NCI-H748 treated with DMSO at 0.1 percent for 48 hours (cell line): ENCODE measurements around the gene GLIPR1.
"Not testable (repeated sequence)": the region's sequence is repeated elsewhere in the genome, so short reads cannot be mapped to it uniquely, and the experiment has no call there.

ENCODE experiments used
- DNase-seq: peaks from one replicate; lab custom pipeline; 2025; lab: John Stamatoyannopoulos, UW

The GLIPR1 gene

DNA sequence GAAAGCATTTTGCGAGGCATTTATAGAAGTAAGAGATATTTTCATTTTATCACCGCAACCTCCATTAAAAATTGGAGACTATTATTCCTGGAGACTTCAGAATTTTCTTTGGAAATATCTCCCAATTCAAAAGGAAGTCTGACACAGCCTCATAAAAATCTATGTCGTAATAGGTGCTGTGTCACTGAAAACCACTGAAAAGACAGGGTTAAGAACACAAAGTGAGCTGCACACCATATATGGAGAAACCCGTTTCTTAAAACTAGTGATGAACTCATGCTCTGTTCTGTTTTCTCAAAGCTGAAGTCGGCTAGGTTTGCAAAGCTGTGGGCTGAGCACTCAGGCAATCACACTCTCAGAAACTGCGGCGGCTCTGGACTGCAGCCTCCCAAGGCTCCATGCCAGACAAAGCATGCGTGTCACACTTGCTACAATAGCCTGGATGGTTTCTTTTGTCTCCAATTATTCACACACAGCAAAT, at the start of gene GLIPR1:
Gene GLIPR1 (plus strand): TSS at position 287 of the 481 bp plus-strand sequence. CDS start 126 bp downstream, at position 413.
- no peak for DNase-seq

DNA sequence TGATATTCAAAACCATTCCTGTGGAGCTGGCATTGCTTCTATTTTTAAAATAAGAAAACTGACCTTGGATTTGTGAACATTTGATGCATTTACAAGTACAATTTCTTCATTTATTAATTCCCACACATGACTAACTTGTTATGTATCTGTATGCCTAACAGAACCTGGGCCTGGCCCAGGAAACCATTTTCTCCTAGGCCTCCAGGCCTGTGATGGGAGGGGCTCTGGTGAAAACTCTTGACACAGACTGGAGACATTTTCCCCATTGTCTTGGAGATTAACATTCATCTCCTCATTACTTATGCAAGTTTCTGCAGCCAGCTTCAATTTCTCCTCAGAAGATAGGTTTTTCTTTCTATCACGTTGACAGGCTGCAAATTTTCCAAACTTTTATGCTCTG, 47.6 kb upstream of the GLIPR1 start:
- DNase-seq: no peak

DNA sequence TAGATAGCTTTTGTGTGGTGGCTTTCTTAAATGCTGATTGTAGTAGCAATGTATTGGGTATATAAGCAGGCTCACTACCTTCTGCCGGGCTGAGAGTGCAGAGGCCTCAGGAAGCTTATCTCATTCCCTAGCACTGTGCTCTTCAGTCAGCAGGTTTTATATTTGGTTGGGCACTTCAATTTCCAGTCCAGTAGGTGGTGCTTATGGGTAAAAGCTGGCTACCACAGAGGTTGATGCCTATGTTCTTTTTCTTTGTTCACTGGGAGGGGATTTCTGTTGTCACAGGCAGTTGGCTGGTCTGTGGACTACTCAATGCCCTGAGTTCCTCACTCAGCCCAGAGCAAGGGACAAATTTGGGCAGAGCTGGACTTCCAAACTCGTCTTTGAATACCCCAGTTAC, 43.0 kb upstream of the GLIPR1 start:
- no peak for DNase-seq

DNA sequence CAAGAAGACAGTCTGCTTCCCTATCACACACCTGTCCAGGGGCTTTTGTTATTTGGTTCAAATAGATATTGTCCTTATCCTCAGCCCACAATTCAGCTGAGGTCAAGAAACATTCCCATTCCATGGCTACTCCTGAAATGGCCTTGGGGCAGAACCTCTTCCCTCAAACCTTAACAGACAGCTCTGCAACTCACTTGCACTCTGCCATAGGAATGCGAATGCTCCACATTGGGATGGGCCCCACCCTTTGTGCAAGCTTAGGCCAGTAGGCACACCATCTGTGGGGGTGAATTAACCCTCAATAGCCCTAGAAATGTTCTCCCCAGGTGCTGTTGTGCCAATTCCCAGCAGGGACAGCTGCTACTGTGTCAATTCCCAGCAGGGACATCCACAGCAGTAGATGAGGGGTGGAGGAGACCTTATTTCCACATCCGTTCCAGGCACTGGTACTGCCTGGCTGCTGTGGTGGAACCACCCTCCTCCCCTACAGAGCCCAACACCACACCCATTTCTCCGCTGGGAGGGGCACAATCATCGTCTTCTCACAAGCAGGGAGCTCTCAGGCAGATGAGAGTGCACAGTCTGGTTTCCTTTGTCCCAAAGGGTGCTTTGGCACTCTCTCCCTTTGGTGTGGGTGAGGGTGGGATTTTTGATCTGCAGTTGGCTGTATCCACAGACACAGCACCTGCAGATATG, 42.3 kb upstream of the GLIPR1 start:
- DNase-seq: no peak

DNA sequence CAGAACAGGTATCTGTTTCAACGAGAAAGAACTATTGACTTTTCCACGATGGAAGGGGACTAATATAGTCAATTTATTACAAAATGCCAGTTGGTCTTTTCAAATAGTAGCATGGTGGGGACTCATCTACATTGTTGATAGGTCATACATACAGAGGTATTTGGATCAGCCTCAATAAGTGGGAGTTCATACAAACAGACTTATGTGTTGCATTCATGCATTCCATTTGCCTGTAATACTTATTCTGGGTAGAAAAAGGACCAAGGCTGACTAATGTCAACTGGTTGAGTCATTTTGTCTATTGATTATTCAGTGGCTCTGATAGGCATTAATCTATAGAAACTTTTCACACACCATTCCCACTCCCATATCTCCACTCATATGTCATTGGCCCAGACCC, 41.5 kb upstream of the GLIPR1 start:
- DNase-seq: no peak

DNA sequence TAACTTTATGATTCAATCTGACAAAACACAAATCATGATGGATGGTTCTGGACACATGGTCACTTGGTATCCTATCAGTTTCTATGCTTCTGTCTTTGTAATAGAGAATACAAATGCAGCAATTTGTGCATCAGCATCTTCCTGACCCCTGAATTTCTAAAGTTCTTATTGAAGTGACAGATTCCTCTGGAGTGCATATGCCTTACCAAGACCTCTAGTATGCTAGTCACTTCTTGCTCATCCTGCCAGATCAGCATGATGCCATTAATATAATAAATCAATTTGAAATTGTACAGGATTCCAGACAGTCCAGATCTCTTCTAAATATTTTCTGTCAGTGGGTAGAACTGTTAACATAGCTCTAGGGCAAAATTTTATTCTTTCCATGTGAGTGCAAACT, 40.6 kb upstream of the GLIPR1 start:
- no peak for DNase-seq

DNA sequence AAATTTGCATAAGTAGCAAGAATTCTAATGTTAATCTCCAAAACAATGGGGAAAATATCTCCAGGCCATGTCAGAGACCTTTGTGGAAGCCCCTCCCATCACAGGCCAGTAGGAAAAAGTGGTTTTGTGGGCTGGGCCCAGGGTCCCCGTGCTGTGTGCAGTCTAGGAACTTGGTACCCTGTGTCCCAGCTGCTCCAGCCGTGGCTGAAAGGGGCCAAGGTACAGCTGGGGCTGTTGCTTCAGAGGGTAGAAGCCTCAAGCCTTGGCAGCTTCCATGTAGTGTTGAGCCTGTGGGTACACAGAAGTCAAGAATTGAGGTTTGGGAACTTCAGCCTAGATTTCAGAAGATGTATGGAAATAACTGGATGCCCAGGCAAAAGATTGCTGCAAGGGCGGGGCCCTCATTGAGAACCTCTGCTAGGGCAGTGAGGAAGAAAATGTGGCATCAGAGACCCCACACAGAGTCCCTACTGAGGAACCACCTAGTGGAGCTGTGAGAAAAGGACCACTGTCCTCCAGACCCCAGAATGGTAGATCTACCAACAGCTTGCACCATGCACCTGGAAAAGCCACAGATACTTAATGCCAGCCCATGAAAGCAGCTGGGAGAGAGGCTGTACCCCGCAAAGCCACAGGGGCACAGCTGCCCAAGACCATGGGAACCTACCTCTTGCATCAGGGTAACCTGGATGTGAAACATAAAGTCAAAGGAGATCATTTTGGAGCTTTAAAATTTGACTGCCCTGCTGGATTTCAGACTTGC, 38.7 kb upstream of the GLIPR1 start:
- DNase-seq: not testable (repeated sequence)

DNA sequence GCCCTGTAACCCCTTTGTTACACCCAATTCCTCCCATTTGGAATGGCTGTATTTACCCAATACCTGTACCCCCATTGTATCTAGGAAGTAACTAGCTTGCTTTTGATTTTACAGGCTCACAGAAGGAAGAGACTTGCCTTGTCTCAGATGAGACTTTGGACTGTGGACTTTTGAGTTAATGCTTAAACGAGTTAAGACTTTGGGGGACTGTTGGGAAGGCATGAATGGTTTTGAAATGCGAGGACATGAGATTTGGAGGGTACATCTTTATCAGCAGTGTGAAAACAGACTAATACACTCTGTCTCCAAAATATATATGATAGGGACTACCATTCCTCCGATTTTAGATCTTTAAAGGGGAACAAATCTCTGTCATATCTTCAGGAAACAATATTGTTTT, 38.1 kb upstream of the GLIPR1 start:
- not testable (repeated sequence) for DNase-seq

DNA sequence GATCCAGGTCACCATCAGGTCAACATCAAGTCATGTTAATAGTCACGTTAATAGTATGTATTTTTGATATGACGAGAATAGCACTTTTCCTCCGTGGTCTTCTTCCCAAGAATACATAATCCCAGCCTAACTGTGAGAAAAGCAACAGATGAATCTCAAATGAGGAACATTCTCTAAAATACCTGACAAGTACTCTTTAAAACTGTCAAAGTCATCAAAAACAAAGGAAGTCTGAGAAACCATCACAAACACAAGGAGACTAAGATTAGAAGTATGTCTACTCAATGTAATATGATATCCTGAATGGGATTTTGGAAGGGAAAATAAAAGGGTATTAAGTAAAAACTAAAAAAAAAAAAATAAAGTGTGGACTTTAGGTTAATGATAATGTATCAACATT, 36.8 kb upstream of the GLIPR1 start:
- no peak for DNase-seq

DNA sequence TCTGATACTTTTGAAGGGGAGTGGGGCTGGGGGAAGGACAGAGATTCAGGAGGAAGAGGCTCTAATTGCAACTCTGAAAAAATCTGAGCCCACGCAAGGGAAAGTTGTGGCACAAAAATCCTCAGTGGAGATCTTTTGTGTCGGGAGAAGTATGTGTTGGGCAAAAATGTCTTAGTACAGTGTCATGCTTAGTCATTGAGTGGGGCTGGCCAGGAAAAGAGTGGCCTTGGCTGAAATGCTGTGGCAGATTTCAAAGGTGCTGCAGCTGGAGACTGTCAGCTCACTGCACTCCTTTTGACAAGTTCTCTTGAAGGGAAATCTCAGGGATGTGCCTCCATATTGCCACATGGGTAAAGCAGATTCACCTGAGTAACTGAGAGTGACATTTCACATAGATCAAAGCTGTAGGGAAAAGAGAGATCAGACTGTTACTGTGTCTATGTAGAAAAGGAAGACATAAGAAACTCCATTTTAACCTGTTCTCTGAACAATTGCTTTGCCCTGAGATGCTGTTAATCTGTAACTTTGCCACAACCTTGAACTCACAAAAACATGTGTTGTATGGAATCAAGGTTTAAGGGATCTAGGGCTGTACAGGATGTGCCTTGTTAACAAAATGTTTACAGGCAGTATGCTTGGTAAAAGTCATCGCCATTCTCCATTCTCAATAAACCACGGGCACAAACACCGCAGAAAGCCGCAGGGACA, 36.0 kb upstream of the GLIPR1 start:
- DNase-seq: no peak

DNA sequence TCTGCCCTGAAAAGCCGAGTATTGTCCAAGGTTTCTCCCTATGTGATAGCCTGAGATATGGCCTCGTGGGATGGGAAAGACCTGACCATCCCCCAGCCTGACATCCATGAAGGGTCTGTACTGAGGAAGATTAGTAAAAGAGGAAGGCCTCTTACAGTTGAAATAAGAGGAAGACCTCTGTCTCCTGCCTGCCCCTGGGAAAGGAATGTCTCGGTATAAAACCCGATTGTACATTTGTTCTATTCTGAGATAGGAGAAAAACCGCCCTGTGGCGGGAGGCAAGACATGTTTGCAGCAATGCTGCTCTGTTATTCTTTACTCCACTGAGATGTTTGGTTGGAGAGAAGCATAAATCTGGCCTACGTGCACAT, 35.4 kb upstream of the GLIPR1 start:
- DNase-seq: not testable (repeated sequence)

DNA sequence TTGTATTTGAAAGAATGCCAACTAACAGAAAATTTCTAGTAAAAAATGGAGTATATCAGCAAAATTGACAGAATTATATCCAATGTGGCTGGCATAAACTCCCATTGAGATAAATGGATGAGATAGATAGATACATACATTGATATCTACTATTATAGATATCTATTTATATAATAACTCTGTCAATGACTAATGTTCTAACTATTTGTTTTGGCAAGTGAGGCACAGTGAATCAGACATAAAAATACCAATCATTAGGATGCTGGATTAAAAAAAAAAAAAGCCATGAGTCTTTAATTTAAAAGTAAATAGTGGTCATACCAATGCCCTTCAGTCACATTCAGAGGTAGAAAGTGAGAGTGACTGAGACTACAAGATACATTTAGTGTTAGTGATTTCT, 33.7 kb upstream of the GLIPR1 start:
- DNase-seq: no peak

DNA sequence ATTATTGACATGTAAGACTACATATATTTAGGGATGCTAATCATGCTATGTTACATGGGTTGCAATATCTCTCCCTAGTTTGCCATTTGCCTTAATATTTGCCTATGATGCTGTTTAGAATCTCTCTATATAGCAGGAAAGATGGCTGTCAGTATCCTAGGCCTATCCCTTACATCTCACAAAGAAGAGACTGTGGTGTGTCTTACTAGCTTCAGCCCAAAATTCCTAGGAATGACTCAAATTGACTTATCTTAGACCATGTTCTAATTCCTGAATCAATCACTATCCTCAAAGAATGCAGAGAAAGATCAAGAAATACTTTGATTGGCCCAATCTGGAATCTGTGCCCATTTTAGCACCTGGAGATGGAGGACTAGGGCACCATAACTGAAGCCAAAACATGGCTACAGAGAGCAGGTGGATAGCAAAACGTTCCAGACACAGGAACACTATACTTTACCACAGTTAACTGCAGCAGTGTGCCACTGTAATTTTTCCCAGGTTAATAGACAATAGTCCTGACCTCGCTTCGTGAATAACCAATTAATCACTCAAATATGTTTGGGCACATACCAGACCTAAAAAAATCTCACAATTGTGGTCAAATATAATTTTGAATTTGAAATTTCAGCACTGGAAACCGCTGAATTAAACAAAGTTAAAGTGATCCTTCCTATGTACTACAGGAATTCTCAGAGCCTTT, 32.7 kb upstream of the GLIPR1 start:
- no peak for DNase-seq

DNA sequence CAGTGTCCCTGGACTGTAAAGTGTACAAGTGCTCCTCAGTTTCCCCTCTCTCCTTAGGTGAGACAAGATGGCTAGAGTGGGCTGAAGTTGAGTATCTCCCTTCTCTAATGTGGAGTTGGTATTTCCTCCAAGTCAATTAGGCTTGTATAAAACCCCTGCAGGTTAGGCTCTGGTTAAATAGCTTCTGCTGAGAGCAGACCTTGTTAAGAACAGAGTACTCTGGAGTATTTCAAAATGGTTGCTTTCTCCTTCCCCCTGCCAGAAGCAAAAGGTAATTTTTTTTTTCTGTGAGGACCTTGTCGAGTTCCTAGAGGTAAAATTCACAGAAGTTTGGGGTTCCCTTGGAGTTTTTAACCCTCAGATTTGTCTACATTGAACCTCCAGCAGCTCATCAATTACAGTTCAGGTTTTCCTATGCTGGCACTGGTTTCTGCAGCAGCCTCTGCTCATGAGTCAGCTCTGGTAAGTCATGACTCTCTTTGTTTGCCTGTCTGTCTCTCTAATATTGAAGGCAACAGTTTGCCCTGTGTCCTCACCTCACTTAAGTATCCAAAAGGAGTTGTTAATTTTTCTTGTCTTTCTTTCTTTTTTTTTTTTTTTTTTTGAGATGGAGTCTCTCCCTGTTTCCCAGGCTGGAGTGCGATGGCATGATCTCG, 27.8 kb upstream of the GLIPR1 start:
- no peak for DNase-seq

DNA sequence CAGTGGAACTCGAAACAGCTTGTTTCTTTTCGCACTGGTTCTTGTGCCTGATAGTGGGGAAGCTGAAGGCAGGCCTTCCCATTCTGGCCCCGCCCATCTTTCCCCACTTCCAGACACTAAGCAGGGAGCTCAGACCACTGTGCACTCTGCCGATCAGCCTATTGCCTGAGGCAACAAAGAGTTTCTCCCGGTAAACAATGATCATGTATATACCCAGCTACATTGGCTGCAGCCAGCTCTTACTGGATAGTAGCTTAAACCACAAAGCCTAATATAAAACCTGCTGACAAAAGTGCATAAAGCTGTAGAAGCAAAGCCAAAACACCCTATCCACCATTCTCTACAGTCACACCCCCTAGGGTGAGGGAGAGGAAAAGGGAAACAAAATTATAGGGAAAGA, 24.7 kb upstream of the GLIPR1 start:
- no peak for DNase-seq

DNA sequence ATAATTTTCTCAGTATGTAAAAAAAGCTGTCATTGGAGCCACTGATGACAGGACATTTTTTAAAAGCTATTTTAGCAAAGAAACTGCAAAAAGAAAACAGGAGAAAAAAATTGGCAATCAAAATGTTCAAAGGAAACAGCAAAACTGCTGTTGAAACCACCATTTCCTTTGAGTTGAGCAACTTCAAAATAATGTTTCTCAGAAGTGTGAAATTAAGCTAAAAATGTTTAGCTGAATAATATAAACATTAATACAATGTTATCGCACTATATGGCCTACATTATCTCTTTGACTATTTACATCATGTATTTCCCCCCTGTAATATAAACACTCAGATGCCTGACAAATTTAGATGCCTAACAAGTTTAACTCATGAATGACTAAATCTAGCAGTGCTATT, 23.4 kb upstream of the GLIPR1 start:
- no peak for DNase-seq

DNA sequence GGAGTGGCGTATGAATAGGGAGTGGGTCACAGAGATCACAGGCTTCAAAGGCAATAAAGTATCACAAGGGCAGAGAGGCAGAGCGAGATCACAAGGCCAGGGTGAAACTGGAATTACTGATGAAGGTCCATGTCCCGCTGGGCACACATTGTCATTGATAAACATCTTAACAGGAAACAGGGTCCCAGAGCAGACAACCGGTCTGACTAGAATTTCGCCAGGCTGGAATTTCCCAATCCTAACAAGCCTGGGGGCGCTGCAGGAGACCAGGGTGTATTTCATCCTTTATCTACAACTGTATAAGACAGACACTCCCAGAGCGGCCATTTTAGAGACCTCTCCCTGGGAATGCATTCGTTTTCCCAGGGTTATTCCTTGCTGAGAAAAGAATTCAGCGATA, 22.7 kb upstream of the GLIPR1 start:
- DNase-seq: not testable (repeated sequence)

DNA sequence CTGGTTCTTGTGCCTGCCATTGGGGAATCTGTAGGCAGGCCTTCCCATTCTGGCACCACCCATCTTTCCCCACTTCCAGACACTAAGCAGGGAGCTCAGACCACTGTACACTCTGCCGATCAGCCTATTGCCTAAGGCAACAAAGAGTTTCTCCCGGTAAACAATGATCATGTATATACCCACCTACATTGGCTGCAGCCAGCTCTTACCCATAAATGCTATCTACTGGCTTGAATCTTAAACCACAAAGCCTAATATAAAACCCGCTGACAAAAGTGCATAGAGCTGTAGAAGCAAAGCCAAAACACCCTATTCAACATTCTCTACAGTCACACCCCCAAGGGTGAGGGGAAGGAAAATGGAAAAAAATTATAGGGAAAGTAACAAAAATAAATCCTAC, 20.8 kb upstream of the GLIPR1 start:
- DNase-seq: no peak

DNA sequence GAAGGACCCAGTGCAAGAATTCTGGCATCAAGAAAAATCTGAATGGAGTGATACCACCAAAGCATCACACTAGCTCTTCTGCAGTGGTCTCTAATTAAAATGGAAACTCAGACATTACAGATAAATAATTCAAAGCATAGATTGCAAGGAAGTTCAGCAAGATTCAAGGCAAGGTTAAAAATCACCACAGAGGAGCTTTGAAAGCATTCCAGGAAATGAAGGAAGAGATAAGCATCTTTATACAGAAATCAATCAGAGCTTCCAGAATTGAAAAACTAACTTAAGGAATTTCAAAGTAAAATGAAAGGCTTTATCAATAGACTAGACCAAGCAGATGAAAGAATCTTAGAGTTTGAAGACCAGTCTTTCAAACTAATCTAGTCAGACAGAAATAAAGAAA, 20.4 kb upstream of the GLIPR1 start:
- DNase-seq: no peak

DNA sequence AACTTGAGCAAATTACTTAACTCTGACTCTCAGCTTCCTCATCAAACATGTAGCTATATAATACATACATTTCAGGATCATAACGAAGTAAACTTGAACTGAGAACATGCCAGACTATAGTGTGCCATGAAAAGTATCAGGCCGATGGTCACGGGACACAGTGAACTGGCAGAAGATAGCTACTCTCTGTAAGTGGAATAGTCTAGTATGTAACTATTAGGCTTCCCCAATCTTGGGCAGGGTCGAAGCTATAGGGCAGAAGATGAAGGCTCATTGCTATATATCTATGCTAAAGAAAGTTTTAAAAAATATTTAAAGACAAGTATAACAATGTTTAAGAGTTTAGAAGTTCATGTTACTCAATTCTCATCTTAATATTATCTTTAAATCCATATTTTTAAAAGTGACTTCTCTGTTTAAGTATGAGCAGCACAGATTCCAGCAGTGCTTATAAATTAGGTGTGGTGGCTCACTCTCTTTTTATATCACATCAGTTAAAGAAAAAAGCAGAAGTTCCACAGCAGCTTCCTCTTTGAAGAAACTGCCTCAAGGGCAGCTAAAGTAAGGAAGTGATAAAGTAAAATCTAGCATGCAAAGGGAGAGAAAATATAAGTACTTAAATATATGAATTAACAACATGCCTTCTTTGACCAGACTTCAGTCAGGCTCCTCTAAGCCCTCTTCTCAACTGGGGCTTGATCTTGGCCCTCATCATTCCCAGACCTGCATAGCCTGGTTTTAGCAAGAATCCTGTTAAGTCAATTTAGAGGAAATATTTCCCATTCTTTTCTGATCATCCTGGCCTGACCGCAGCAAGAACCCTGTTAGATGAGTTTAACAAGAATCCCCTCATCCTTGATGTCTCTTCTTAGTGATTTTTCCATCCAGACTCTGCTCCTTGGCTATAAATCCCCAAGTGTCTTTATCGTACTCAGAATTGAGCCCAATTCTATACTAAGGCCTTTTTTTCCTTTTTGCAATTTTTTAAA, 8.4 kb upstream of the GLIPR1 start:
- no peak for DNase-seq

DNA sequence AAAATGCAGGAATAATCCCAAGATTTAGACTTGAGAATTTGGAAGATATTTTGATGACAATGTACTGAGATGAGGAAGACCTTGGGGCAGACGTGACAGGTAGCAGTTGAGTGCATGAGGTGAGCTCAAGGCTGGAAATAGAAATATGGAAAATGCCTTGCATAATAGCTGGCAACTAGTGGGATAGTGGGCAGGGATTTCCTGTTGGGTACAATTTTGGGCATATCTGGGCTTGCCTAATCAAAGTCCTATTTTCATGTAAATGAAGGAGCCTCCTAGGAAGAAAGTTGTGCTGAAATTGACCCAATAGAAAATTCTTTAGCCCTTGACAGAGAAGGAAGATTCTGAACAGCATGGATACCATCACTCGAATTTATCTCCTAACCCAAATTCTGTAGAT, 6.4 kb upstream of the GLIPR1 start:
- DNase-seq: no peak
